Osteocyte (in vitro differentiated cells): ENCODE measurements around the gene SCPEP1. TPM values are rescaled to one million over a fixed set of nuclear protein-coding genes. Genes with fewer than 3 reads are reported as not detected.

ENCODE experiments used
- DNase-seq: peaks from one replicate; pipeline ENCODE4 v3.0.0; 2021; ENCODE audit warnings: mixed read lengths; ENCODE audit not compliant: unreplicated experiment; ENCODE audit errors: extremely low spot score
- H3K27ac Mint-ChIP-seq: one replicate; pipeline ENCODE4 v1.8.0; 2021; ENCODE audit warnings: mild to moderate bottlenecking, mixed read lengths; ENCODE audit not compliant: unreplicated experiment
- H3K27me3 Mint-ChIP-seq: one replicate; pipeline ENCODE4 v1.8.0; 2021; ENCODE audit warnings: mixed read lengths; ENCODE audit not compliant: unreplicated experiment
- H3K36me3 Mint-ChIP-seq: one replicate; pipeline ENCODE4 v1.8.0; 2021; ENCODE audit warnings: mixed read lengths; ENCODE audit not compliant: unreplicated experiment
- H3K4me1 Mint-ChIP-seq: one replicate; pipeline ENCODE4 v1.8.0; 2021; ENCODE audit warnings: mixed read lengths; ENCODE audit not compliant: unreplicated experiment
- H3K4me3 Mint-ChIP-seq: one replicate; pipeline ENCODE4 v1.8.0; 2021; ENCODE audit warnings: mild to moderate bottlenecking, moderate library complexity, mixed read lengths; ENCODE audit not compliant: unreplicated experiment
- H3K9me3 Mint-ChIP-seq: one replicate; pipeline ENCODE4 v1.8.0; 2021; ENCODE audit warnings: mixed read lengths; ENCODE audit not compliant: unreplicated experiment
- total RNA-seq: library from RNA; stranded (reverse); gene quantifications from 2 replicates; pipeline ENCODE4 v1.2.1, GENCODE V29; 2021
- TF ChIP-seq, protein P1 (sequence below): fragments of 200-600 bp; sonication (generic); IDR thresholded peaks from 2 replicates; pipeline ENCODE4 v1.5.0; 2021; ENCODE audit warnings: antibody characterized with exemption, mild to moderate bottlenecking, moderate library complexity

The SCPEP1 gene
- total RNA-seq, 1 donor from 2014 or later: 68.9 TPM

DNA sequence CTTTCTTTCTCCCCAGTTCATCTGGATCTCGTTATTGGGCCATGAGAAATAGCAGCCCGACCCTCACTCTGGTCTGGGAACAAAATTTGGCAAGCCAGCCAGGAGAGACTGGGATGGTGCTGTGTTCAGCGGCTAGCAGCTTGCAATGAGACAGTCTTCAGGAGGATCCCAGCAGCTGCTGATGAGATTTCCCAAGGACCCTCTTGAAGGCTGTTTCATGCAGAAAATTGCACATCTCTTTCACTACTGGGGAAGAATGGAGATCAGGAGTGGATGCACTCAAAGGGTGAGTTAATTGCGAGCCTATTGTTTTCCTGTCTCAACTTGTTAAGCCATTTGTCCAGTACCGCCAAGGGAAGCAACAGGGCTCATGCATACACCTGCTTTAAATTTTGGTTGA is 11.6 kb upstream of the SCPEP1 start:
- DNase-seq: no peak
- no peak overlapping the region for H3K27ac Mint-ChIP-seq
- H3K4me3 Mint-ChIP-seq: no peak overlapping the region
- no peaks in the 10 kb centered on the region for H3K4me1 Mint-ChIP-seq
- TF ChIP-seq, protein P1, sequence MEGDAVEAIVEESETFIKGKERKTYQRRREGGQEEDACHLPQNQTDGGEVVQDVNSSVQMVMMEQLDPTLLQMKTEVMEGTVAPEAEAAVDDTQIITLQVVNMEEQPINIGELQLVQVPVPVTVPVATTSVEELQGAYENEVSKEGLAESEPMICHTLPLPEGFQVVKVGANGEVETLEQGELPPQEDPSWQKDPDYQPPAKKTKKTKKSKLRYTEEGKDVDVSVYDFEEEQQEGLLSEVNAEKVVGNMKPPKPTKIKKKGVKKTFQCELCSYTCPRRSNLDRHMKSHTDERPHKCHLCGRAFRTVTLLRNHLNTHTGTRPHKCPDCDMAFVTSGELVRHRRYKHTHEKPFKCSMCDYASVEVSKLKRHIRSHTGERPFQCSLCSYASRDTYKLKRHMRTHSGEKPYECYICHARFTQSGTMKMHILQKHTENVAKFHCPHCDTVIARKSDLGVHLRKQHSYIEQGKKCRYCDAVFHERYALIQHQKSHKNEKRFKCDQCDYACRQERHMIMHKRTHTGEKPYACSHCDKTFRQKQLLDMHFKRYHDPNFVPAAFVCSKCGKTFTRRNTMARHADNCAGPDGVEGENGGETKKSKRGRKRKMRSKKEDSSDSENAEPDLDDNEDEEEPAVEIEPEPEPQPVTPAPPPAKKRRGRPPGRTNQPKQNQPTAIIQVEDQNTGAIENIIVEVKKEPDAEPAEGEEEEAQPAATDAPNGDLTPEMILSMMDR: no peak
- peaks cover 4% of the 10 kb centered on the region for H3K9me3 Mint-ChIP-seq
- H3K27me3 Mint-ChIP-seq: peaks cover 22% of the 10 kb centered on the region
- H3K36me3 Mint-ChIP-seq: no peaks in the 10 kb centered on the region

DNA sequence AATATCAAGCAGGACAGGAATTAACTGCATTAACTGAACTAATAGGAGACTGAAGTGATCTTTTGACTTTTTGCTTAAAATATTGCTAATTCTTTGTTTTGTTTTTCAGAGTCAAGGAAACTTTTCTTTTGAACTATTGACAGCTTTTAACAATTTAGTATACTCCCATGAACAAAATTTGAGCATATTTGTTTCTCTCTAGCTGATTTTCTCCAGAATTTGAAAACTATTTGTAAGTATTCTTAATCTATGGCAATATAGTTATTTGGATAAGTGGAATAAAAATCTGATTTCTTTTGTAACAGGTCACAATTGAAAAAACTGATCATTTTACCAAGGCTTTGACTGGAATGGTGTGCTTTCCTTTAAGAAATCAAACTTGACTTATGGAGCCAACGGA is 7.0 kb upstream of the SCPEP1 start:
- H3K27ac Mint-ChIP-seq: no peak overlapping the region
- DNase-seq: no peak
- TF ChIP-seq, protein P1: no peak
- no peaks in the 10 kb centered on the region for H3K4me1 Mint-ChIP-seq
- H3K27me3 Mint-ChIP-seq: peaks cover 38% of the 10 kb centered on the region
- H3K36me3 Mint-ChIP-seq: no peaks in the 10 kb centered on the region
- H3K4me3 Mint-ChIP-seq: no peak overlapping the region
- H3K9me3 Mint-ChIP-seq: peaks cover 4% of the 10 kb centered on the region

DNA sequence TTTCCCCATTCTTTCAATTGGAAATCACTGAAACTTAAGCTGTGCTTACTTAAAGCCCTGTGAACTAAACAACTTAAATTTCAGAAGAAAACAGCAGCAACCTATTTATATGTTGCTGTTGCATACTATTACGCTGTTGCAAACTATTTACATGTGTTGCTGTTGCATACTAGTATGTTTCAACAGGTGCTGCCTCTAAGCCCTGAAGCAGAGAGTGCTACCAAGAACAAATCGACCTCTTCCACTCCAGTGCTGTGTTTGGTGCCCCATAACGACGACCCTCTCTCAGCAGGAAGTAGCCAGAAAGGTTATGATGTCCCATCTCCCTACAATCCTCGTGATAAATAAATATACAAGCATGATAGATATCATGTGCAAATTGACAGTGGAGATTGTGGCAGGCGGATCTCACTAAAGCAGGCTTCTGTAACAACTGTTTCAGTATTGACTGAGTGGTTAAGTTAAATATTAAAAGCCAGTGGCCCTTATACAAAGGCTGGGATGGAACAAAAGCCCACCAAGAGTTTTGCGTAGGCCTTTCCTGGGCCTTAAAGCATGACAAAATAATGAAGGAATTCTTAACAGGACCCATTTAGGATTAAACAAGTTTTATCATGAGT is 5.7 kb upstream of the SCPEP1 start:
- H3K9me3 Mint-ChIP-seq: peaks cover 4% of the 10 kb centered on the region
- no peak overlapping the region for H3K4me3 Mint-ChIP-seq
- peaks cover 3% of the 10 kb centered on the region for H3K4me1 Mint-ChIP-seq
- H3K36me3 Mint-ChIP-seq: no peaks in the 10 kb centered on the region
- no peak for DNase-seq
- TF ChIP-seq, protein P1: no peak
- peaks cover 46% of the 10 kb centered on the region for H3K27me3 Mint-ChIP-seq
- H3K27ac Mint-ChIP-seq: no peak overlapping the region

DNA sequence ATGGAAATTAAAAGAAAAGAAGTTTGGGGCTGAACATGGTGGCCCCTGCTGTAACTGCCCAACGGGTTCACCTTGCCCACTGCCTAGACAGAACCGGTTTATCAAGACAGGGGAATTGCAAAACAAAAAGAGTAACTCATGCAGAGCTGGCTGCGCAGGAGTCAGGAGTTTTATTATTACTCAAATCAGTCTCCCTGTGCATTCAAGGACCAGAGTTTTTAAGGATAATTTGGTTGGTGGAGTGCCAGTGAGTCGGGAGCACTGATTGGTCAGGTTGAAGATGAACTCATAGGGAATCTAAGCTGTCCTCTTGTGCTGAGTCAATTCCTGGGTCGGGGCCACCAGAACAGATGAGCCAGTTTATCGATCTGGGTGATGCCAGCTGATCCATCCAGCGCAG is 4.4 kb upstream of the SCPEP1 start:
- TF ChIP-seq, protein P1: no peak
- Mint-ChIP-seq H3K4me3 (no peak overlapping the region), H3K27ac (no peak overlapping the region), H3K4me1 (peaks cover 10% of the 10 kb centered on the region), H3K36me3 (no peaks in the 10 kb centered on the region), H3K9me3 (peaks cover 4% of the 10 kb centered on the region), H3K27me3 (peaks cover 39% of the 10 kb centered on the region)
- no peak for DNase-seq

DNA sequence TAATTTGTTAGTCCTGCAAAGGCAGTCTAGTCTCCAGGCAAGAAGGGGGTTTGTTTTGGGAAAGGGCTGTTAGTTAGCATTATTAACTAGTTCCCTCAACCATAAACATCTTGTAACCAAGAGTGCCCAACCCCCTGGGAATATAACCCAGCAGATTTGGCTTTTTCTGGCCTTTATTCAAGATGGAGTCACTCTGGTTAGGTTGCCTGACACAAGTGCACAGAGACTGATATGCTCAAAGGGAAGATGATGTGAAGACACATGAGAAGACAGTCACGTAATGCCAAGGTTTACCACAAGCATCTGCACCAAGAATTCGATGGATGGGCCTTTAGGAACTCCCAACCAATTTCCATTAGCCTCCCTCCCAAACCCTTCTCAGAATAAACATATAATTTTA is 3.9 kb upstream of the SCPEP1 start:
- H3K4me3 Mint-ChIP-seq: no peak overlapping the region
- H3K27ac Mint-ChIP-seq: no peak overlapping the region
- peaks cover 39% of the 10 kb centered on the region for H3K27me3 Mint-ChIP-seq
- peaks cover 15% of the 10 kb centered on the region for H3K4me1 Mint-ChIP-seq
- TF ChIP-seq, protein P1: no peak
- no peak for DNase-seq
- no peaks in the 10 kb centered on the region for H3K36me3 Mint-ChIP-seq
- H3K9me3 Mint-ChIP-seq: peaks cover 4% of the 10 kb centered on the region
